HCT116 (cell line): ENCODE results near the gene TMEM169. TPM values are rescaled to one million over a fixed set of nuclear protein-coding genes. Genes with fewer than 3 reads are reported as not detected.

Source experiments
- ATAC-seq: fragments of 200-7000 bp; cut with Tn5 transposase; 2 replicates; pipeline ENCODE4 v1.9.1; 2020; ENCODE audit warnings: mild to moderate bottlenecking, moderate library complexity
- BruUV-seq: library from RNA; stranded (reverse); fragments of 400-500 nt; replicated peaks from 2 replicates; lab custom pipeline; 2021; lab: Mats Ljungman, UMichigan
- CTCF ChIA-PET: fragments of 300-600 bp; sonication (Branson Sonifier 250); formaldehyde crosslinking; loops from one replicate; lab custom pipeline; 2021; ENCODE audit warnings: antibody characterized with exemption; lab: Charles Lee
- POLR2A ChIA-PET: fragments of 300-600, 350-600 bp; sonication (Branson Sonifier 250); formaldehyde crosslinking; loops from one replicate; lab custom pipeline; 2021; ENCODE audit warnings: antibody characterized with exemption; lab: Charles Lee
- RAD21 ChIA-PET, 2 experiments: fragments of 300-600 bp; sonication (Branson Sonifier 250); formaldehyde crosslinking; loops; one replicate each; lab custom pipeline; 2023; ENCODE audit warnings: low total read pairs in 2 of 2; ENCODE audit not compliant: uncharacterized antibody in 2 of 2, unreplicated experiment in 2 of 2, low non-redundant PET in 1 of 2; lab: Charles Lee
- DNase-seq: peaks from one replicate; pipeline ENCODE4 v3.0.0-alpha.2; 2010; ENCODE audit warnings: low read depth, low spot score
- H2AFZ ChIP-seq: fragments of 200-600 bp; shearing (Covaris generic), sonication (generic); 2 replicates; pipeline ENCODE4 v1.6.1; 2017; ENCODE audit warnings: low read depth, mixed run types, mixed read lengths, antibody characterized with exemption, low read length; ENCODE audit not compliant: poor library complexity, severe bottlenecking
- H3K27ac ChIP-seq: 2 replicates; pipeline ENCODE4 v1.5.1; 2012; ENCODE audit warnings: low read depth, low read length
- H3K27me3 ChIP-seq: fragments of 200-600 bp; sonication (generic); 2 replicates; pipeline ENCODE4 v1.6.1; 2016; ENCODE audit warnings: mixed run types, low read length, mixed read lengths; ENCODE audit not compliant: insufficient read depth
- H3K36me3 ChIP-seq, 2 experiments: fragments of 200-500 bp in 1 of 2; fragments of 200-600 bp in 1 of 2; sonication (Bioruptor generic) in 1 of 2; sonication (generic) in 1 of 2; 2 replicates each; pipeline versions ENCODE4 v1.5.1 to v1.6.1; 2014 to 2016; ENCODE audit warnings: low read length in 2 of 2, inconsistent platforms in 1 of 2, mixed read lengths in 1 of 2, mixed run types in 1 of 2; ENCODE audit not compliant: insufficient read depth in 2 of 2, control insufficient read depth in 1 of 2
- H3K4me1 ChIP-seq, 2 experiments: fragments of 200-600 bp in 1 of 2; sonication (generic) in 1 of 2; 2 replicates each; pipeline versions ENCODE4 v1.5.1 to v1.6.1; 2012 to 2017; ENCODE audit warnings: low read length in 2 of 2, inconsistent platforms in 1 of 2, mild to moderate bottlenecking in 1 of 2, mixed read lengths in 1 of 2, mixed run types in 1 of 2, moderate library complexity in 1 of 2; ENCODE audit not compliant: insufficient read depth in 2 of 2, control insufficient read depth in 1 of 2
- H3K4me2 ChIP-seq: fragments of 200-600 bp; sonication (generic); 2 replicates; pipeline ENCODE4 v1.6.1; 2017; ENCODE audit warnings: mixed run types, low read length, mixed read lengths
- H3K4me3 ChIP-seq, 2 experiments: fragments of 200-600 bp in 1 of 2; sonication (generic) in 1 of 2; replicated peaks in 1 of 2; 2 replicates each; pipeline ENCODE4 v1.5.1; 2011 to 2016; ENCODE audit warnings: low read length in 2 of 2, control low read depth in 1 of 2, low read depth in 1 of 2, mild to moderate bottlenecking in 1 of 2, mixed read lengths in 1 of 2, mixed run types in 1 of 2
- H3K79me2 ChIP-seq: fragments of 200-600 bp; sonication (generic); 2 replicates; pipeline ENCODE4 v1.6.1; 2017; ENCODE audit warnings: mild to moderate bottlenecking, mixed run types, low read length, moderate library complexity, mixed read lengths; ENCODE audit not compliant: insufficient read depth
- H3K9ac ChIP-seq: fragments of 200-600 bp; sonication (generic); 2 replicates; pipeline ENCODE4 v1.6.1; 2016; ENCODE audit warnings: low read length, mixed read lengths
- H3K9me2 ChIP-seq: fragments of 200-600 bp; sonication (generic), shearing (Covaris generic); 2 replicates; pipeline ENCODE4 v1.6.1; 2017; ENCODE audit warnings: mixed run types, mild to moderate bottlenecking, moderate library complexity; ENCODE audit not compliant: insufficient read depth
- H3K9me3 ChIP-seq, 2 experiments: fragments of 200-500 bp in 1 of 2; fragments of 200-600 bp in 1 of 2; sonication (Bioruptor generic) in 1 of 2; sonication (generic) in 1 of 2; 2 replicates each; pipeline ENCODE4 v1.6.1; 2014 to 2017; ENCODE audit warnings: low read length in 2 of 2, mixed read lengths in 2 of 2, inconsistent platforms in 1 of 2, low read depth in 1 of 2, mild to moderate bottlenecking in 1 of 2, mixed run types in 1 of 2, moderate library complexity in 1 of 2; ENCODE audit not compliant: control insufficient read depth in 1 of 2, insufficient read depth in 1 of 2
- H4K20me1 ChIP-seq: fragments of 200-600 bp; sonication (generic), shearing (Covaris generic); 2 replicates; pipeline ENCODE4 v1.6.1; 2017; ENCODE audit warnings: mixed run types, mild to moderate bottlenecking, moderate library complexity; ENCODE audit not compliant: insufficient read depth
- EGR1 ChIP-seq: IDR thresholded peaks from 2 replicates; pipeline ENCODE4 v1.6.1; 2012; ENCODE audit warnings: low read depth
- ELF1 ChIP-seq: IDR thresholded peaks from 2 replicates; pipeline ENCODE4 v1.6.1; 2012; ENCODE audit warnings: low read depth, borderline replicate concordance
- EZH2phosphoT487 ChIP-seq: fragments of 200-600 bp; IDR thresholded peaks from 2 replicates; pipeline ENCODE4 v1.6.1; 2018; ENCODE audit warnings: antibody characterized with exemption, borderline replicate concordance
- POLR2AphosphoS5 ChIP-seq: IDR thresholded peaks from 2 replicates; pipeline ENCODE4 v1.6.1; 2011; ENCODE audit warnings: mild to moderate bottlenecking, low read depth, low read length, moderate library complexity
- RAD21 ChIP-seq: IDR thresholded peaks from 2 replicates; pipeline ENCODE4 v1.6.1; 2012; ENCODE audit warnings: low read depth, mild to moderate bottlenecking
- SIN3A ChIP-seq: IDR thresholded peaks from 2 replicates; pipeline ENCODE4 v1.6.1; 2012; ENCODE audit warnings: low read depth
- SRF ChIP-seq: IDR thresholded peaks from 2 replicates; pipeline ENCODE4 v1.6.1; 2012; ENCODE audit warnings: low read depth
- ZFX ChIP-seq: fragments of 450-650 bp; IDR thresholded peaks from 2 replicates; pipeline ENCODE4 v1.6.1; 2017
- ZNF274 ChIP-seq: fragments of 200-500 bp; sonication (Bioruptor generic); IDR thresholded peaks from 2 replicates; pipeline ENCODE4 v1.6.1; 2014; ENCODE audit warnings: mild to moderate bottlenecking, low read depth, low read length, inconsistent platforms
- intact Hi-C: fragments of 100-400 bp; cut with micrococcal nuclease; formaldehyde crosslinking; loops from 2 replicates; pipeline ENCODE4 v1.10.0; 2022
- total RNA-seq: library from RNA; stranded (reverse); gene quantifications from one replicate; pipeline ENCODE4 v1.2.1, GENCODE V29; 2021; ENCODE audit not compliant: unreplicated experiment
- TF ChIP-seq, protein P1 (sequence below): IDR thresholded peaks from 2 replicates; pipeline ENCODE4 v1.6.1; 2012
- TF ChIP-seq, protein P2 (sequence below): IDR thresholded peaks from 2 replicates; pipeline ENCODE4 v1.6.1; 2012; ENCODE audit warnings: low read depth

Gene TMEM169
- total RNA-seq, 1 experiment from 2014 or later: 0.42 TPM

DNA sequence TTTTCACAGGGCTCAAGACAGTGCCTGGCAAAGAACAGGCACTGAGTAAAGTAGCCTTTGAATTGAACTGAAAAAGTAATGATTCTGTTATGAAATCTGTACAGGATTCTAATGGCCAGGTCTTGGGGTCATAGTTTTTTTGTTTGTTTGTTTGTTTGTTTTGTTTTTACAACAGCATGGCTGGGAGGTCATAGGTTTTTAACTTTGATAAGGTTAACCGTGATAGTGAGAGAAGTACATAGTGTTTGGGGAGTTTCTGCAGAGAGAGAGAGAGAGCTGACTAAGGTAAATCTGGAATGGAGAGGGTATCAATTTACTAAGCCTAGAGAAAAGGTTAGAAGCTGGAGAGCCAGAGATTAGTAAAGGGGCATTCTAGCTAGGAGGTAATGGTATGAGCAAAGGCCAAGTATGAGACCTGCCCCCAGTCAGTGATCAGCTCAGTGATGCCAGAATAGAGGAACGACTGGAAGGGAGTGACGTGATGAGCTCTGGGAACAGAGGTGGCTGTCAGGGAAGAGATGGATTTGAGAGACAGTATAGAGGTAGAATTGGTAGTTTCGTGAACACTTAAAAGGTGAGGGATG is 53.3 kb downstream of the TMEM169 start:
- BruUV-seq: no TSS peak

More for the DNA sequence above, 53.3 kb downstream of the TMEM169 start:
- ChIA-PET POLR2A (no interaction called here), RAD21 (no interaction called here), CTCF (no interaction called here)
- TF ChIP-seq RAD21: no peak
- no peak for TF ChIP-seq EZH2phosphoT487
- no peak for TF ChIP-seq ELF1
- no peak for TF ChIP-seq SIN3A
- TF ChIP-seq, protein P1, sequence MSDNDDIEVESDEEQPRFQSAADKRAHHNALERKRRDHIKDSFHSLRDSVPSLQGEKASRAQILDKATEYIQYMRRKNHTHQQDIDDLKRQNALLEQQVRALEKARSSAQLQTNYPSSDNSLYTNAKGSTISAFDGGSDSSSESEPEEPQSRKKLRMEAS: no peak
- TF ChIP-seq EGR1: no peak
- TF ChIP-seq, protein P2, sequence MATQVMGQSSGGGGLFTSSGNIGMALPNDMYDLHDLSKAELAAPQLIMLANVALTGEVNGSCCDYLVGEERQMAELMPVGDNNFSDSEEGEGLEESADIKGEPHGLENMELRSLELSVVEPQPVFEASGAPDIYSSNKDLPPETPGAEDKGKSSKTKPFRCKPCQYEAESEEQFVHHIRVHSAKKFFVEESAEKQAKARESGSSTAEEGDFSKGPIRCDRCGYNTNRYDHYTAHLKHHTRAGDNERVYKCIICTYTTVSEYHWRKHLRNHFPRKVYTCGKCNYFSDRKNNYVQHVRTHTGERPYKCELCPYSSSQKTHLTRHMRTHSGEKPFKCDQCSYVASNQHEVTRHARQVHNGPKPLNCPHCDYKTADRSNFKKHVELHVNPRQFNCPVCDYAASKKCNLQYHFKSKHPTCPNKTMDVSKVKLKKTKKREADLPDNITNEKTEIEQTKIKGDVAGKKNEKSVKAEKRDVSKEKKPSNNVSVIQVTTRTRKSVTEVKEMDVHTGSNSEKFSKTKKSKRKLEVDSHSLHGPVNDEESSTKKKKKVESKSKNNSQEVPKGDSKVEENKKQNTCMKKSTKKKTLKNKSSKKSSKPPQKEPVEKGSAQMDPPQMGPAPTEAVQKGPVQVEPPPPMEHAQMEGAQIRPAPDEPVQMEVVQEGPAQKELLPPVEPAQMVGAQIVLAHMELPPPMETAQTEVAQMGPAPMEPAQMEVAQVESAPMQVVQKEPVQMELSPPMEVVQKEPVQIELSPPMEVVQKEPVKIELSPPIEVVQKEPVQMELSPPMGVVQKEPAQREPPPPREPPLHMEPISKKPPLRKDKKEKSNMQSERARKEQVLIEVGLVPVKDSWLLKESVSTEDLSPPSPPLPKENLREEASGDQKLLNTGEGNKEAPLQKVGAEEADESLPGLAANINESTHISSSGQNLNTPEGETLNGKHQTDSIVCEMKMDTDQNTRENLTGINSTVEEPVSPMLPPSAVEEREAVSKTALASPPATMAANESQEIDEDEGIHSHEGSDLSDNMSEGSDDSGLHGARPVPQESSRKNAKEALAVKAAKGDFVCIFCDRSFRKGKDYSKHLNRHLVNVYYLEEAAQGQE: no peak
- no peak for TF ChIP-seq POLR2AphosphoS5
- TF ChIP-seq ZFX: no peak
- no peak for TF ChIP-seq SRF
- TF ChIP-seq ZNF274: no peak
- DNase-seq: no peak
- no peaks in the 10 kb centered on the region for H3K4me1 ChIP-seq
- no peak for ATAC-seq
- no peaks in the 10 kb centered on the region for H3K27me3 ChIP-seq
- H3K9me3 ChIP-seq: no peaks in the 10 kb centered on the region
- H3K4me3 ChIP-seq: no peak overlapping the region
- peaks cover 71 to 73% of the 10 kb centered on the region in 2 experiments for H3K36me3 ChIP-seq
- no peak overlapping the region for H2AFZ ChIP-seq
- H3K9me2 ChIP-seq: no peaks in the 10 kb centered on the region
- peaks cover 96% of the 10 kb centered on the region for H3K79me2 ChIP-seq
- no peak overlapping the region for H3K4me2 ChIP-seq
- no peak overlapping the region for H3K27ac ChIP-seq
- no peak overlapping the region for H3K9ac ChIP-seq
- peaks cover 10% of the 10 kb centered on the region; the same call in 1 of the 2 replicates for H4K20me1 ChIP-seq
- intact Hi-C loops: no loop called here
